ENCODE results near the gene MUC2. TPM values are rescaled to one million over a fixed set of nuclear protein-coding genes. Genes with fewer than 3 reads are reported as not detected.

The MUC2 gene
- total and polyA plus RNA-seq, 2 of the 13 experiments (the other 11 are each of a cell fraction or from before 2014, with no cell fraction given) = not detected

DNA sequence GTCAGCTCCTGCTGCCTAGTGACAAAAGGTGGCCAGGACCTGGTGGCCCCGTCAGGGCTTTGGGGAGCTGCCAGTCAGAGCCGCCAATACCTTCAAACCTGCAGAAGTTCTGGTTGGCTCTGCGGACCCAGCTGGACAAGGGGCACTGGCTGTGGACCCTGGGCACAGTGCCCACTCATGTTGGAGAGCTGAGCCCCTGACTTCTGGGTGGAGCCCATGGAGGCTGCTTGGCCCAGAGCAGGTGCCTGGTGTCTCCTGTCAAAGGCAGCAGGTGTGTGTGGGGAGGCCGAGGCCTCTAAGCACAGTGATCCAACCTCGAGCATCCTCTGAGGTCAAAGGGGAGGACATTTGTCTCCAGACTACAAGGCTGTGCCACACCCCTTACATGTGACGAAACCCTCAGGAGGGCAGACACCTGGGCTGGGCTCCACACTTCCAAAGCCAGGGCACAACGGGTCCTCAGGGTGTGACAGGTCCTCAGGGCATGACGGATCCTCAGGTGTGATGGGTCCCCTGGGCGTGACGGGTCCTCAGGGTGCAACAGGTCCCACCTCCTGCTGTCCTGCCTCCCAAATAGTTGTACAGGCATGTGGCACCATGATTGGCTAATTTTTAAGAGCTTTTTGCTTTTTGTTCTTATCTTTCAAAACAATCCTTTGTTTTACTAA, 37.0 kb downstream of the MUC2 start:
- in situ Hi-C loops (cut with HindIII; ENCODE audit: extremely low pct_ligation_motif_present, low pct_unique_long_range_greater_than_20kb) (loop anchor here (5.0 kb wide), 1 partner anchor 116 kb away; no protein-coding TSS in a partner anchor), intact Hi-C loops (cut with micrococcal nuclease; ENCODE audit: unreplicated experiment) (no loop called here)
- ChIA-PET POLR2A (no interaction called here), CTCF (ENCODE audit: low intra/inter-chr PET ratio, low total read pairs) (no interaction called here)
- Histone ChIP-seq H3K4me3 (replicated peaks in 1 of 3; ENCODE audit: insufficient read depth in 1 of 3, low read depth in 2 of 3, low read length in 3 of 3) (no peak overlapping the region), H3K36me3 (replicated peaks in 1 of 2; ENCODE audit: control insufficient read depth in 1 of 2, insufficient read depth in 2 of 2, low read length in 2 of 2) (no peaks in the 10 kb centered on the region), H3K9ac (ENCODE audit: insufficient read depth, low read depth, low read length) (no peak overlapping the region), H2AFZ (ENCODE audit: low read length) (no peak overlapping the region), H3K4me1 (ENCODE audit: insufficient read depth, low read length) (no peaks in the 10 kb centered on the region), H3K79me2 (ENCODE audit: insufficient read depth, low read length) (no peaks in the 10 kb centered on the region), H3K27ac (ENCODE audit: extremely low read length, insufficient read depth, low read length) (no peak overlapping the region), H3K9me3 (ENCODE audit: low read length) (no peaks in the 10 kb centered on the region), H4K20me1 (ENCODE audit: insufficient read depth, low read length) (no peaks in the 10 kb centered on the region), H3K27me3 (ENCODE audit: control insufficient read depth in 1 of 2, insufficient read depth in 2 of 2, low read length in 2 of 2) (peaks cover 13 to 54% of the 10 kb centered on the region in 2 experiments), H3K4me2 (ENCODE audit: low read depth, low read length) (no peak overlapping the region)
- no peak for ATAC-seq
- BruUV-seq (replicated peaks) = no TSS peak
- DNase-seq (ENCODE audit: low spot score) = no peak
- no peak for FAIRE-seq
- 30% methylated on average over 3 of the region's 10 CpGs for WGBS (ENCODE audit: low lambda C conversion rate)
- TF ChIP-seq CERS6 (CRISPR knock-in tag; IDR thresholded peaks at IDR 0.05) = no peak
- no peak for TF ChIP-seq ZNF782 (CRISPR knock-in tag; IDR thresholded peaks at IDR 0.05; ENCODE audit: borderline replicate concordance)
- TF ChIP-seq ZNF879 (CRISPR knock-in tag; IDR thresholded peaks at IDR 0.05) = no peak
- TF ChIP-seq ZFP62 (CRISPR knock-in tag; IDR thresholded peaks at IDR 0.05) = no peak
- TF ChIP-seq MED13 (CRISPR knock-in tag; IDR thresholded peaks at IDR 0.05) = no peak
- no peak for TF ChIP-seq CENPBD1 (CRISPR knock-in tag; IDR thresholded peaks at IDR 0.05; ENCODE audit: borderline replicate concordance, low read depth)
- no peak for TF ChIP-seq SMAD1 (CRISPR knock-in tag; IDR thresholded peaks at IDR 0.05; ENCODE audit: borderline replicate concordance, low read depth)
- TF ChIP-seq, protein P1, sequence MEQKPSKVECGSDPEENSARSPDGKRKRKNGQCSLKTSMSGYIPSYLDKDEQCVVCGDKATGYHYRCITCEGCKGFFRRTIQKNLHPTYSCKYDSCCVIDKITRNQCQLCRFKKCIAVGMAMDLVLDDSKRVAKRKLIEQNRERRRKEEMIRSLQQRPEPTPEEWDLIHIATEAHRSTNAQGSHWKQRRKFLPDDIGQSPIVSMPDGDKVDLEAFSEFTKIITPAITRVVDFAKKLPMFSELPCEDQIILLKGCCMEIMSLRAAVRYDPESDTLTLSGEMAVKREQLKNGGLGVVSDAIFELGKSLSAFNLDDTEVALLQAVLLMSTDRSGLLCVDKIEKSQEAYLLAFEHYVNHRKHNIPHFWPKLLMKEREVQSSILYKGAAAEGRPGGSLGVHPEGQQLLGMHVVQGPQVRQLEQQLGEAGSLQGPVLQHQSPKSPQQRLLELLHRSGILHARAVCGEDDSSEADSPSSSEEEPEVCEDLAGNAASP (CRISPR knock-in tag; IDR thresholded peaks at IDR 0.05; ENCODE audit: borderline replicate concordance) = no peak
- no peak for TF ChIP-seq MYC (CRISPR knock-in tag; IDR thresholded peaks at IDR 0.05; ENCODE audit: borderline replicate concordance)
- TF ChIP-seq ERF (CRISPR knock-in tag; IDR thresholded peaks at IDR 0.05) = no peak
- no peak for TF ChIP-seq TARDBP (CRISPR knock-in tag; IDR thresholded peaks at IDR 0.05)
- no peak for TF ChIP-seq SRF (IDR thresholded peaks at IDR 0.05; ENCODE audit: low read depth, low read length)
- TF ChIP-seq SRSF1 (optimal IDR thresholded peaks at IDR 0.05; ENCODE audit: low read depth, low read length) = no peak
- no peak for TF ChIP-seq NCOA1 (CRISPR knock-in tag; IDR thresholded peaks at IDR 0.05)
- no peak for TF ChIP-seq POLR2G (IDR thresholded peaks at IDR 0.05; ENCODE audit: low read depth, low read length)
- TF ChIP-seq, protein P2, sequence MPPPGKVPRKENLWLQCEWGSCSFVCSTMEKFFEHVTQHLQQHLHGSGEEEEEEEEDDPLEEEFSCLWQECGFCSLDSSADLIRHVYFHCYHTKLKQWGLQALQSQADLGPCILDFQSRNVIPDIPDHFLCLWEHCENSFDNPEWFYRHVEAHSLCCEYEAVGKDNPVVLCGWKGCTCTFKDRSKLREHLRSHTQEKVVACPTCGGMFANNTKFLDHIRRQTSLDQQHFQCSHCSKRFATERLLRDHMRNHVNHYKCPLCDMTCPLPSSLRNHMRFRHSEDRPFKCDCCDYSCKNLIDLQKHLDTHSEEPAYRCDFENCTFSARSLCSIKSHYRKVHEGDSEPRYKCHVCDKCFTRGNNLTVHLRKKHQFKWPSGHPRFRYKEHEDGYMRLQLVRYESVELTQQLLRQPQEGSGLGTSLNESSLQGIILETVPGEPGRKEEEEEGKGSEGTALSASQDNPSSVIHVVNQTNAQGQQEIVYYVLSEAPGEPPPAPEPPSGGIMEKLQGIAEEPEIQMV (CRISPR knock-in tag; IDR thresholded peaks at IDR 0.05; ENCODE audit: low read depth) = no peak
- TF ChIP-seq TCF12 (IDR thresholded peaks at IDR 0.05) = no peak
- TF ChIP-seq TCF12 (CRISPR knock-in tag; IDR thresholded peaks at IDR 0.05) = no peak
- TF ChIP-seq ZIK1 (CRISPR knock-in tag; IDR thresholded peaks at IDR 0.05; ENCODE audit: borderline replicate concordance, low read depth) = no peak

Measured in HepG2 (cell line).